Measurements from ENCODE around the gene KRTAP20-1. TPM values are rescaled to one million over a fixed set of nuclear protein-coding genes. Genes with fewer than 3 reads are reported as not detected.

Gene KRTAP20-1
- total and polyA plus RNA-seq, 10 donors, result not detected

DNA sequence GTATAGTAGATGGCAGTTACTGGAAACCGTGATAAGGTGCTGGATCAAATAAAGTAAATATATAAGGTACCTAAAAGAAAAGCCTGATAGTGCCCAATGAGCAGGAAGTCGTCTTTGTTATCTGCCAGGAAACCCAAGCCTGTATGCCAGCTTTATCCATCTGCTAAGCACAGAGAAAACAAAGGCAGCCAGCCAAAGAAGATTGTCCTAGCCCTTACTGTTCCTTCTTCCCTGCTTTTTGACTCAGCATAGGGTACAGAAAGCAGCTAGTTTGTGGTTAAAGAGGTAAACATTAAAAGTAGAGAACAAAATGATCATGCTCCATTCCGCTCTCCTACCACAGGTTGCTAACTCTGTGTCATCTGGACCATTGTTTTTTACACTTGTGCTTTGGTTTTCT lies 36.1 kb upstream of the KRTAP20-1 start:
- no peak for DNase-seq
- H3K9me3 ChIP-seq, result no peaks in the 10 kb centered on the region
- TF ChIP-seq POLR2A (IDR thresholded peaks at IDR 0.05), result no peak
- TF ChIP-seq POLR2AphosphoS5 (IDR thresholded peaks at IDR 0.05), result no peak
- TF ChIP-seq, protein P1, sequence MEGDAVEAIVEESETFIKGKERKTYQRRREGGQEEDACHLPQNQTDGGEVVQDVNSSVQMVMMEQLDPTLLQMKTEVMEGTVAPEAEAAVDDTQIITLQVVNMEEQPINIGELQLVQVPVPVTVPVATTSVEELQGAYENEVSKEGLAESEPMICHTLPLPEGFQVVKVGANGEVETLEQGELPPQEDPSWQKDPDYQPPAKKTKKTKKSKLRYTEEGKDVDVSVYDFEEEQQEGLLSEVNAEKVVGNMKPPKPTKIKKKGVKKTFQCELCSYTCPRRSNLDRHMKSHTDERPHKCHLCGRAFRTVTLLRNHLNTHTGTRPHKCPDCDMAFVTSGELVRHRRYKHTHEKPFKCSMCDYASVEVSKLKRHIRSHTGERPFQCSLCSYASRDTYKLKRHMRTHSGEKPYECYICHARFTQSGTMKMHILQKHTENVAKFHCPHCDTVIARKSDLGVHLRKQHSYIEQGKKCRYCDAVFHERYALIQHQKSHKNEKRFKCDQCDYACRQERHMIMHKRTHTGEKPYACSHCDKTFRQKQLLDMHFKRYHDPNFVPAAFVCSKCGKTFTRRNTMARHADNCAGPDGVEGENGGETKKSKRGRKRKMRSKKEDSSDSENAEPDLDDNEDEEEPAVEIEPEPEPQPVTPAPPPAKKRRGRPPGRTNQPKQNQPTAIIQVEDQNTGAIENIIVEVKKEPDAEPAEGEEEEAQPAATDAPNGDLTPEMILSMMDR (IDR thresholded peaks at IDR 0.05 in 8 of 11, conservative IDR thresholded peaks at IDR 0.05 in 3 of 11), result no peak
- 51 to 66% (median 59%) methylated on average over 3 of the region's 3 CpGs for WGBS, 5 donors
- intact Hi-C loops (cut with DNase I; ENCODE audit: low total_unique reads), result no loop called here
- H3K4me1 ChIP-seq, result no peaks in the 10 kb centered on the region
- H3K27ac ChIP-seq, result no peak overlapping the region
- no peak overlapping the region for H3K4me3 ChIP-seq
- H3K27me3 ChIP-seq (replicated peaks in 1 of 7), result no peaks in the 10 kb centered on the region
- H3K36me3 ChIP-seq, result no peaks in the 10 kb centered on the region

GRCh38 chr21:30582870-30583269 lies 33.4 kb upstream of the KRTAP20-1 start:
- DNase-seq, result no peak
- intact Hi-C loops (cut with DNase I; ENCODE audit: low total_unique reads), result no loop called here
- WGBS, 5 donors, result 78 to 81% (median 78%) methylated on average over 1 of the region's 1 CpG
- no peak overlapping the region for H3K4me3 ChIP-seq
- TF ChIP-seq, protein P1 (IDR thresholded peaks at IDR 0.05 in 8 of 11, conservative IDR thresholded peaks at IDR 0.05 in 3 of 11), result no peak
- TF ChIP-seq POLR2AphosphoS5 (IDR thresholded peaks at IDR 0.05) (no peak), POLR2A (IDR thresholded peaks at IDR 0.05) (no peak)
- no peaks in the 10 kb centered on the region for H3K4me1 ChIP-seq
- H3K36me3 ChIP-seq, result no peaks in the 10 kb centered on the region
- no peaks in the 10 kb centered on the region for H3K9me3 ChIP-seq
- H3K27me3 ChIP-seq (replicated peaks in 1 of 7), result no peaks in the 10 kb centered on the region
- H3K27ac ChIP-seq, result no peak overlapping the region

DNA sequence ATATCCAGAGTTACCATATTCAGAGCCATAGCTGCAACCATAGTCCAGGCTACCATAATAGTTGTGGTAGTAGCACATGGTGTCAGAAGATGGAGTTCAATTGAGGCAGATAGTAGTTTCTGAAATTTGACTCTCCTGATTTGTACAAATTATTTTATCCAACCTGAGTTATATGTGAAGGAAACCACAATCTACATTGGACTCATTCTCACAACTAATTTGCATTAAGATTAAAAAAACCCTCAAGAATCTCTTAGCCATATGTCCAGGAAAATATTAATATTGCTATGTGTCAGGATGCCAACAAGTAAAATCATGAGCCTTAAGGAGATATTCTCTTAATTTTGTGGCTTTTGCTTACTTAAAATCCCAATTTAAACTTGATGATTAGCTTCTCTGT lies 25.9 kb upstream of the KRTAP20-1 start, which contains the start of gene KRTAP22-2:
Gene KRTAP22-2, minus strand, starts transcription at position 101 of the 400 bp plus-strand sequence.
- no peak within 1 kb of the TSS for H3K27ac ChIP-seq
- no peaks in the 10 kb centered on the region for H3K36me3 ChIP-seq
- peaks cover 0 to 8% (median 0%) of the 10 kb centered on the region in 8 donors for H3K9me3 ChIP-seq
- no peaks in the 10 kb centered on the region for H3K4me1 ChIP-seq
- TF ChIP-seq POLR2A (IDR thresholded peaks at IDR 0.05), result no peak
- TF ChIP-seq POLR2AphosphoS5 (IDR thresholded peaks at IDR 0.05), result no peak
- TF ChIP-seq, protein P1 (IDR thresholded peaks at IDR 0.05 in 8 of 11, conservative IDR thresholded peaks at IDR 0.05 in 3 of 11), result no peak
- no peak within 1 kb of the TSS for H3K4me3 ChIP-seq
- H3K27me3 ChIP-seq (replicated peaks in 1 of 7), result no peaks in the 10 kb centered on the region
- intact Hi-C loops (cut with DNase I; ENCODE audit: low total_unique reads), result no loop called here
- no peak for DNase-seq

DNA sequence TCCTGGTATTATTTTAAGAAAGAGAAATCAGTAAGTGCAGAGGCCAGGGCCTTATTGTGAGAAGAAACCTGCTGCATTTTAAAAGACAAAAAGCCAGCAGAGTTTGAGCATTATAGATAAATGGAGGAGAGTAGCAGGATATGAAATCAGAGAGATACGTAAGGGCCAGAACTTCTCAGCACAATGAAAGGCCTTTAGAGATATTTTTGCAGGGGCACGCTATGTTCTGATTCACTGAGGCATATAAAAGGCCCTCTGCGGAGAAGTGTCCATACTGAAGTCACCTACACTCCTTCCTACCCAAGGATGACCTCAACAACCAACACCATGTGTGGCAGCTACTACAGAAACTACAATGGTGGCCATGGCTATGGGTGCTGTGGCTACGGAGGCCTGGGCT lies 24.1 kb upstream of the KRTAP20-1 start, which contains the start of gene KRTAP6-3:
Gene KRTAP6-3, plus strand, starts transcription at position 301 of the 400 bp plus-strand sequence. Its CDS starts 6 bp downstream, at position 307.
- TF ChIP-seq, protein P1 (IDR thresholded peaks at IDR 0.05 in 8 of 11, conservative IDR thresholded peaks at IDR 0.05 in 3 of 11), result no peak
- TF ChIP-seq POLR2A (IDR thresholded peaks at IDR 0.05), result no peak
- no peak for TF ChIP-seq POLR2AphosphoS5 (IDR thresholded peaks at IDR 0.05)
- 80 to 95% (median 89%) methylated on average over 4 of the region's 4 CpGs for WGBS, 5 donors
- Histone ChIP-seq H3K36me3 (no peaks in the 10 kb centered on the region), H3K27ac (no peak within 1 kb of the TSS), H3K9me3 (peaks cover 0 to 8% (median 0%) of the 10 kb centered on the region in 8 donors), H3K27me3 (replicated peaks in 1 of 7) (no peaks in the 10 kb centered on the region), H3K4me1 (no peaks in the 10 kb centered on the region), H3K4me3 (no peak within 1 kb of the TSS)
- no peak for DNase-seq
- intact Hi-C loops (cut with DNase I; ENCODE audit: low total_unique reads), result no loop called here

All from spleen (tissue), 11 donors.